Right lobe of liver (tissue), 4 donors: ENCODE measurements around the gene PTPRK.

Experiments
- POLR2A ChIP-seq: fragments of 450-650 bp; IDR thresholded peaks from one replicate; pipeline ENCODE4 v1.6.1; 2017; ENCODE audit warnings: antibody characterized with exemption, mild to moderate bottlenecking
- TF ChIP-seq, protein P1 (sequence below), 4 donors: fragments of 200-600 bp in 3 of 4; fragments of 450-650 bp in 1 of 4; IDR thresholded peaks; one replicate each; pipeline versions ENCODE4 v1.5.1 to v1.8.0; 2016 to 2022; ENCODE audit warnings: antibody characterized with exemption in 4 of 4, mild to moderate bottlenecking in 2 of 4
- donor health status: DM: no; HTN: no; CAD: no.
- donor health status: DM: no; HTN: no; CAD: no.
- donor health status: DM: no; HTN: yes; CAD: no.

DNA sequence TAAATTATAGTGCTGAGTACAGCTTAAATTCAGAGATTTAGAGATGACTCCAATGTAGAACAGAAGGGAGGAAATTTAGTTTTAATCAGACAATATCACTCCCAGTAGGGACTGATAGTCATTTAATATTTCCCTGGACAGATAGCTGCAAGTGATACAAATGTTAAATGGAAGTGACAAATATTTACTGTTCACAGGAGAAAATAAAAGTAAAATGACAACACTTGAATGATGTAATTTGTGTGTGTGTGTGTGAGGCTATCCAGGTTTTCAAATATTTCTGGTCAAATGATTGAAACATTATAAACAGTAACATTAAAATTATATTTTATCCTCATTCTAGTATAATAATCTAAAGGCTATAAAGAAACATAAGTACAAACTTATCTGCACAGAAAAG is 399.2 kb downstream of the PTPRK start:
- TF ChIP-seq, protein P1, sequence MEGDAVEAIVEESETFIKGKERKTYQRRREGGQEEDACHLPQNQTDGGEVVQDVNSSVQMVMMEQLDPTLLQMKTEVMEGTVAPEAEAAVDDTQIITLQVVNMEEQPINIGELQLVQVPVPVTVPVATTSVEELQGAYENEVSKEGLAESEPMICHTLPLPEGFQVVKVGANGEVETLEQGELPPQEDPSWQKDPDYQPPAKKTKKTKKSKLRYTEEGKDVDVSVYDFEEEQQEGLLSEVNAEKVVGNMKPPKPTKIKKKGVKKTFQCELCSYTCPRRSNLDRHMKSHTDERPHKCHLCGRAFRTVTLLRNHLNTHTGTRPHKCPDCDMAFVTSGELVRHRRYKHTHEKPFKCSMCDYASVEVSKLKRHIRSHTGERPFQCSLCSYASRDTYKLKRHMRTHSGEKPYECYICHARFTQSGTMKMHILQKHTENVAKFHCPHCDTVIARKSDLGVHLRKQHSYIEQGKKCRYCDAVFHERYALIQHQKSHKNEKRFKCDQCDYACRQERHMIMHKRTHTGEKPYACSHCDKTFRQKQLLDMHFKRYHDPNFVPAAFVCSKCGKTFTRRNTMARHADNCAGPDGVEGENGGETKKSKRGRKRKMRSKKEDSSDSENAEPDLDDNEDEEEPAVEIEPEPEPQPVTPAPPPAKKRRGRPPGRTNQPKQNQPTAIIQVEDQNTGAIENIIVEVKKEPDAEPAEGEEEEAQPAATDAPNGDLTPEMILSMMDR (IDR thresholded peaks at IDR 0.05) = no peak
- TF ChIP-seq POLR2A = no peak
